Mucosa of rectum (tissue), 2 donors: ENCODE measurements around the gene COBL.

Experiments used
- H3K27ac ChIP-seq, 2 donors: one replicate each; pipeline ENCODE4 v1.7.0; 2013; ENCODE audit warnings: inconsistent platforms in 2 of 2, low read depth in 2 of 2, low read length in 2 of 2
- H3K27me3 ChIP-seq, 2 donors: one replicate each; pipeline ENCODE4 v1.7.0; 2013; ENCODE audit warnings: low read length in 2 of 2; ENCODE audit not compliant: control insufficient read depth in 2 of 2, insufficient read depth in 2 of 2
- H3K36me3 ChIP-seq, 2 donors: one replicate each; pipeline ENCODE4 v1.7.0; 2013; ENCODE audit warnings: low read length in 2 of 2; ENCODE audit not compliant: control insufficient read depth in 2 of 2, insufficient read depth in 2 of 2
- H3K4me1 ChIP-seq, 2 donors: one replicate each; pipeline ENCODE4 v1.7.0; 2013; ENCODE audit warnings: low read length in 2 of 2, mild to moderate bottlenecking in 1 of 2; ENCODE audit not compliant: control insufficient read depth in 2 of 2, insufficient read depth in 2 of 2
- H3K4me3 ChIP-seq, 2 donors: one replicate each; pipeline ENCODE4 v1.7.0; 2013; ENCODE audit warnings: low read length in 2 of 2
- H3K9ac ChIP-seq, 2 donors: one replicate each; pipeline ENCODE4 v1.7.0; 2013; ENCODE audit warnings: low read length in 2 of 2, low read depth in 1 of 2, mild to moderate bottlenecking in 1 of 2
- H3K9me3 ChIP-seq, 2 donors: one replicate each; pipeline ENCODE4 v1.7.0; 2013; ENCODE audit warnings: low read length in 2 of 2; ENCODE audit not compliant: control insufficient read depth in 2 of 2
- donor health status: healthy.
- donor health status: Normal muscosa, but diverticular disease.

Gene COBL

DNA sequence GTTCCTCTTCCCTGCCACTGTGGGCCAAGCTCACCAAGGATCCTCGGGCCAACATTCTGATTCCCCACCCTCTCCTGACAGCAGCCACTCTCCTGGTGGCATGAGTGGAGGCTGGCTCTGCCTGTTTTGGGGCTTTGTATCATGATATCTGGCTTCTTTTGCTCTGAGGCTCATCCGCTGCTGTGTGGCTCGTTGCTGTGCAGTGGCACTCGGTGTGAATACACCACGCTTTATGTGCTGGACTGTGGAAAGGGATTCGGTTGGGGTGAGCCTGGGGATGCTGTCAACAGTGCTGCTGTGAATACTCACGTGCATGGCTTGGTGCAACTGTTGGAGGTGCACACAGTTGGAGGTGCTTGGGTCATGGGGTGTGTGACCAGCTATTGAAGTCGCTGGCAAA is 208.5 kb downstream of the COBL start:
- Histone ChIP-seq H3K27me3 (no peaks in the 10 kb centered on the region), H3K9me3 (no peaks in the 10 kb centered on the region), H3K9ac (no peak overlapping the region), H3K4me3 (no peak overlapping the region), H3K27ac (no peak overlapping the region), H3K36me3 (no peaks in the 10 kb centered on the region), H3K4me1 (no peaks in the 10 kb centered on the region)

DNA sequence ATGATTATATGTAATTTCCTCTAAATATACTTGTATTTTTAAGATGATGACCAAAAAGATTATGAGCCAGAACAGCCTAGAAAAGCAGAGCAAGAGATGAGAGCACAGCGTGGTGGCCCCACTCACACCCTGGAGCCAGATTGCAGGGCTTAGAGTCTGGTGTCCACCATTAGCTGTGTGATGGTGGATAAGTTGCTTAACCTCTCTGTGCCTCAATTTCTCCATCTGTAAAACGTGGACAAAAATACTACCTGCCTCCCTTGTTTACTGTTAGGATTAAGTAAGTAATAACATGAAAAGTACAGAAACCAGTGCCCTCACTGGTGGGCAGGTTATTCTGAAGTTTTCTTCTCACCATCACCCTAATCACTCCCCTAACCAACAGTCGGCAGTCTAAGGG is 212.3 kb downstream of the COBL start:
- H3K4me3 ChIP-seq, result no peak overlapping the region
- no peaks in the 10 kb centered on the region for H3K9me3 ChIP-seq
- no peaks in the 10 kb centered on the region for H3K4me1 ChIP-seq
- no peaks in the 10 kb centered on the region for H3K36me3 ChIP-seq
- H3K9ac ChIP-seq, result no peak overlapping the region
- no peaks in the 10 kb centered on the region for H3K27me3 ChIP-seq
- no peak overlapping the region for H3K27ac ChIP-seq

DNA sequence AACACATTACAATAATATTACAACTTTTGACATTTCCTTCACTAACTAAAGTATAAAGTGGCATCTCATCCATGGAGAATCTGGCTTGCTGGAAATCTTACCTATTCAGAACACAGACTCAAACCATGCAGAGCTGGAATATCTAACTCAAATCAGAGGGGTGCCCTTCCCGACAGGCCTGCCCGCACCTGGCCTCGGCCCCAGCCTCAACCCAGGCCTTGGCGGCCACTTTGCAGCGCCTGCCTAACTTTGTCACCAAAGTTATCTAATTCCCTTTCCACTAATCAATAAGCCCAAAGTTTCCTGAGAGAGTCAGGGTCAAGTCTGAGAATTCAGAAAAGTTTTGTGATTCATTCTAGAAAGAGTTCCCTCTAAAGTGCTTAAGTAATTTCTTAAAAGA is 212.9 kb downstream of the COBL start:
- Histone ChIP-seq H3K4me3 (no peak overlapping the region), H3K27me3 (no peaks in the 10 kb centered on the region), H3K36me3 (no peaks in the 10 kb centered on the region), H3K9ac (no peak overlapping the region), H3K4me1 (no peaks in the 10 kb centered on the region), H3K9me3 (no peaks in the 10 kb centered on the region), H3K27ac (no peak overlapping the region)

DNA sequence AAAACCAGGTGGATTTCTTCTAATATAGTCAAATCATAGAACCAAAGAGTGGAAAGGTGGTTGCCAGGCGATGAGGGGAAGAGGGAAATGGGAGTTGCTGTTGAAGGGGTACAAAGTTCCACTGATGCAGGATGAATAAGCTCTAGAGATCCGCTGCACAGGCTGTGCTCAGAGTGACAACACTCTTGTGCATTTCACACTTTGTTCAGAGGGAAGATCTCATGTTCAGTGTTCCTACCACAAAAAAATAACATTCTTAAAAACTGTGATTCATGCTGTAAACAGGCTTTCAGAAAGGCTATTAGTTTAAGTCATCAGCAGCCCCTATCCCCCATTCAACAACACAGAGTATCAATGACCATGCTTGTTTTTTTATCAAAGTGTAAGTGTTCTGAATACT is 213.8 kb downstream of the COBL start:
- H3K9me3 ChIP-seq, result no peaks in the 10 kb centered on the region
- H3K36me3 ChIP-seq, result no peaks in the 10 kb centered on the region
- no peaks in the 10 kb centered on the region for H3K4me1 ChIP-seq
- no peaks in the 10 kb centered on the region for H3K27me3 ChIP-seq
- H3K27ac ChIP-seq, result no peak overlapping the region
- no peak overlapping the region for H3K9ac ChIP-seq
- H3K4me3 ChIP-seq, result no peak overlapping the region

DNA sequence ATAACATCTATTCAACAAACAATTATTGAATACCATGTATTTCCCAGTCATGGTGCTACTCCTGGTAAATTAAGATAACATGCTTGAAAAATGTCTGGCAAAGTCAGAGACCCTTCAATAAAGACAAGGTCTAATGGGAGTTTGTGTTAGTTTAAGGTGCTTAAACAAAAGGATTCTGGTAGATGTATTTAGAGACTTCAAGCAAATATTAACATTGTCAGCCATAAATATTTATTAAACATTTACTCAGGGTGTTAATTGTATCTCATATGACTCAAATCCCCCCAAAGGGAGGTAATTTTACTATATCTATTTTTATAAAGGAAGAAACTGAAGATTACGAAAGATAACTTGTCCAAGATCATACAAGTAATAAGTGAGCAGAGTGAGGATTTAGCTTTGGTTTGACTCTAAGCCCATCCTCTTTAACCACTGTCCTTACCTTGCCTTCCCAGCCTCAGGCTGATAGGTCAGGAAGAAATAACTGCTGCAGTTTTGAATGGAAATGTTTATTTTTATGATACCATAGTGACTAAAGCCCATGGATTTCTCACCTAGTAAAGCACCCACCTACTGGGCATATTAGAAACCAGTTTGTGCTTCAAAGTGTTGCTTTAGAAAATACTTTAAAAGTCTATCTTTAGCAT is 215.4 kb downstream of the COBL start:
- Histone ChIP-seq H3K9ac (no peak overlapping the region), H3K27ac (no peak overlapping the region), H3K27me3 (no peaks in the 10 kb centered on the region), H3K9me3 (no peaks in the 10 kb centered on the region), H3K36me3 (no peaks in the 10 kb centered on the region), H3K4me1 (no peaks in the 10 kb centered on the region), H3K4me3 (no peak overlapping the region)

DNA sequence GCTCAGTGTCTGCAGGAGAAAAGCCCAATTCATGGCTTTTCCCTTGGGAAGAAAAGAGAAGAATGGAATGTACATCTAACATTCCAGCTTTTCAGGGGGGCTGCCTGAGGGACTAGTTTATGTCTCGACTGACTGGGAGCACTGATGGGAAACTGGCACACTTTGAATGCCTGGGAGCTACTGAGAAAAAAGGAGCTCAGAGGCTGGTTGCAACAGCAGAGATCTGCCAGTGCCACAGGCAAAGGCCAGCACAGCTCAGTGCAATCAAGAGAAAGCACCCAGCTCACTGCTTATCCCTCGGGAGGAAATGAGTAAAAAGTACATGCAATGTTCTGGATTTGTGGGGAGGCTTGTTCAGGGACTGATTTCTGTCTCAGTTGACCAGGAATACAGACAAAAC is 226.2 kb downstream of the COBL start:
- no peak overlapping the region for H3K4me3 ChIP-seq
- H3K36me3 ChIP-seq, result no peaks in the 10 kb centered on the region
- peaks cover 0 to 2% of the 10 kb centered on the region in 2 donors for H3K9me3 ChIP-seq
- no peak overlapping the region for H3K9ac ChIP-seq
- H3K27ac ChIP-seq, result no peak overlapping the region
- no peaks in the 10 kb centered on the region for H3K4me1 ChIP-seq
- H3K27me3 ChIP-seq, result no peaks in the 10 kb centered on the region

DNA sequence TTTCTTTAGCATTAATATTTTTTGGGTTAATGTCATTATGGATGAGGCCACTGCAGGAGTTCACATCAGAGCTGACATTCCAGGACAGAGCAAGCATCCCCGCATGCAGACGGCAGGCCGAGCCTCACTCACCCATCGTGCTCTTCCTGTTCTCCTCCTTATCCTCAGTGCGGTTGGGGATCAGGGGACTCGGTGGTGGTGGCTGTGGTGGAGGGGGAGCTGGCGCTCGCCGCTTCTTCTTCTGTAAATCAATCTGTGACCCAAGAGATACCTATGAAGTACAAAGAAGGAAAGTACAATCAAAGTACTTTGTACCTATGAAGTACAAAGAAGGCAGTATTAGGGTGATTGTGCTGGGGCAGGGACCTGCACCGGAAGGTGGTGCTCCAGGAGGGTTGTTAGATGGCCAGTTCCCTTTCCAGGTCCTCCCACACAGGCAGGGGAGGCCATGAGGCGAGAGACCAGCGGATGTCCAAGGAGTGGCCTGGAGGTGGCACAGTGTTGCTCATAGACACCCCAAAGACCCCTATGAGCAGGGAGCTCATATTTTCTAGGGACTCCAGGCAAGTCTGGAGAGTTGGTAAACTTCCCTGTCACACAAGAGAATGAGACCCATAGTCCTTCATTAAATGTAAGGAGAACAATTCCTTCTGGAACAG is 231.4 kb downstream of the COBL start:
- no peak overlapping the region for H3K4me3 ChIP-seq
- no peak overlapping the region for H3K9ac ChIP-seq
- H3K9me3 ChIP-seq, result no peaks in the 10 kb centered on the region
- no peaks in the 10 kb centered on the region for H3K27me3 ChIP-seq
- peaks cover 4% of the 10 kb centered on the region in 2 donors for H3K36me3 ChIP-seq
- no peak overlapping the region for H3K27ac ChIP-seq
- H3K4me1 ChIP-seq, result peaks cover 0 to 5% of the 10 kb centered on the region in 2 donors

DNA sequence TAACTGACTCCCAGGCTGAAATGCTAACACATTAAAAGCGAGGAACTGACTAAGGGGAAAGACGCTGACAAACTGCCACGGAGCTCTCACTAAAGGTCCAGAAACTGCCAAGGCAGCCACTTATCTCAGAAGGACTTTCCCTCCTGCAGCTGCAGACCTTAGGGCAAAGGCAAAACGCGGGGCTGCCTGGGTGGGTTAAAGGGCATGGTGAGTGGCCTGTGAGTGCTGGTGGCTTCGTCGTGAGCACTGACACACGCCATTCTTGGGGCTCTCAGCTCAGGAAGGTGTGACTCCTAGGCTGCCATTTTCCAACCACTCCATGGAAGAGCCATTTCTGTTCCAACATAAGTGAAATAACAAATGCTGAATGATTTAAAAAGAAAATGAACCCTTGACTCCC is 232.5 kb downstream of the COBL start:
- no peaks in the 10 kb centered on the region for H3K9me3 ChIP-seq
- H3K36me3 ChIP-seq, result peaks cover 4% of the 10 kb centered on the region in 2 donors
- H3K4me1 ChIP-seq, result peaks cover 0 to 5% of the 10 kb centered on the region in 2 donors
- no peak overlapping the region for H3K9ac ChIP-seq
- no peak overlapping the region for H3K27ac ChIP-seq
- H3K27me3 ChIP-seq, result no peaks in the 10 kb centered on the region
- H3K4me3 ChIP-seq, result no peak overlapping the region

DNA sequence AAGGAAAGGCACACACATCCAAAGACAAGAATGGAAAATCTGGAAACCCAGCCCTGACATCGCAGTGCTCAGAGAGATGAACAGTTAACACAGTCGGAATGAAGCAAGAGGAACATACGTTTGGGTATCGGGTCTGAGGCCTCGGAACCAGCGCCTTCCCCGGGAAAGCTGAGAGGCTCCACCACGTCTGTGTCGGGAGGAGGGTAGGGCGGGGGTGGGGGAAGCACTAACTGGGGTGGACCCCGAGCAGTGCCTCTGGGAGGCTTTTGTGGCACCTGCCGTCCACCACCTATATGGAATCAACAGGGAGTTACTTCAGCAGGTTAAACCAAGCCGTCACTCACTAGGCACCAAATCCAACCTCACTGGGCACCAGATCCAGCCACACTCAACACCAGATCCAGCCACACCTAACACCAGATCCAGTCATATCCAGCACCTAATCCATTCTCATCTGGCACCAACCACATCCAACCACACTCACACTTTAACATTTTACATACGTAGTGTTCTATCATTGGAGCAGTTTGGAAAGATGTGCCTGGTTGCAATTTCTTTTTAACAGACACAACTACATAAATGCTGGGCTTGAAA is 233.6 kb downstream of the COBL start:
- H3K9ac ChIP-seq, result no peak overlapping the region
- no peaks in the 10 kb centered on the region for H3K27me3 ChIP-seq
- H3K9me3 ChIP-seq, result no peaks in the 10 kb centered on the region
- peaks cover 4 to 7% of the 10 kb centered on the region in 2 donors for H3K36me3 ChIP-seq
- H3K4me1 ChIP-seq, result peaks cover 0 to 5% of the 10 kb centered on the region in 2 donors
- no peak overlapping the region for H3K27ac ChIP-seq
- H3K4me3 ChIP-seq, result no peak overlapping the region

DNA sequence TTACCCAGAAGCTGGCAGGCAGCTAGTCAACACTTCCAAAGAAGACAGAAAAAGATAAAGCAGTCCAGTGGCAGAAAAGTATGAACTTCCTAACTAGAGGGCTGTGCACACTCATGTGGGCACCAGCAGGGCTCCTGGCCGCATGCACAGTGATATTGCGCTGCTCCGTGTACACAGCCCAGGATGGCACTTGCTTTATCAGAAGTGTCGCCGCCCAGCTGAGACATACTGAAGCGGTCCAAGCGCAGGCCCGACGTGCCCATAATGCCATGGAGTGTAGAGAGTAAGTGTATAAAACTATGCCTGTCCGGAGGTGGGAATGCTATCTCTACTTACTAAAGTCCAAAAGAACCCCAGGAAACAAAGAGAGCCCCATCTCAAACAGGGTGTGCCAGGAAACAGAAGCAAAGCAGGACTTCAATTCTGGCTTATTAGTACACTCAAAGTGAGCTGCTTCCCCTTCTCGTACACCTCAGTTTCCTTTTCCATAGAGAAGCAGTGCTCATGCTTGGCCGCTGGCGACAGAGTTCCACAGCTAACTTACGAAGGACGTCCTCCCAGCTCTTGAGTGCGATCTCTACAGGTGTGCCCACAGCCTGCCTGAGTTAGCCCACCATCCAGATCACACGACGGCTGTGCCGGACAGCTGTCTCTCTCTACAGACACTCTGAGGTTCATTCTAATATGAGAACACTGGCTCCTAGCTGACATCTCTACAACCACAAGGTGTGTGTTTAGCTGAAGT is 234.3 kb downstream of the COBL start:
- Histone ChIP-seq H3K4me3 (no peak overlapping the region), H3K27ac (no peak overlapping the region), H3K9me3 (no peaks in the 10 kb centered on the region), H3K36me3 (peaks cover 4 to 7% of the 10 kb centered on the region in 2 donors), H3K27me3 (no peaks in the 10 kb centered on the region), H3K9ac (no peak overlapping the region), H3K4me1 (peaks cover 0 to 5% of the 10 kb centered on the region in 2 donors)
